Endothelial cell of umbilical vein (primary cell): ENCODE data around the gene SMC3. TPM values are rescaled to one million over a fixed set of nuclear protein-coding genes. Genes with fewer than 3 reads are reported as not detected.

ENCODE experiments used
- BruUV-seq: library from RNA; stranded (reverse); fragments of 400-500 nt; replicated peaks from 2 replicates; lab custom pipeline; 2021; lab: Mats Ljungman, UMichigan
- CTCF ChIA-PET: fragments of 300-600, 350-600 bp; sonication (Branson Sonifier 250); formaldehyde crosslinking; loops from one replicate; lab custom pipeline; 2021; ENCODE audit warnings: antibody characterized with exemption, inconsistent platforms; lab: Charles Lee
- POLR2A ChIA-PET: fragments of 300-600, 350-600 bp; sonication (Branson Sonifier 250); formaldehyde crosslinking; loops from one replicate; lab custom pipeline; 2021; ENCODE audit warnings: antibody characterized with exemption, inconsistent platforms; lab: Charles Lee
- DNase-seq: peaks from one replicate; pipeline ENCODE4 v3.0.0-alpha.2; 2011; ENCODE audit warnings: low read depth, low spot score
- FAIRE-seq: peaks from 2 replicates; lab custom pipeline; 2011; peaks lifted over from hg19 to GRCh38; lab: Jason Lieb, UNC
- H2AFZ ChIP-seq: 2 replicates; pipeline ENCODE4 v1.6.0; 2012; ENCODE audit warnings: low read depth, low read length, control low read depth, inconsistent platforms
- H3K27ac ChIP-seq: 2 replicates; pipeline ENCODE4 v1.5.1; 2011; ENCODE audit warnings: low read depth, mild to moderate bottlenecking, control low read depth, low read length, moderate library complexity; ENCODE audit not compliant: insufficient read depth
- H3K27me3 ChIP-seq, 2 experiments: 2 replicates each; pipeline versions ENCODE4 v1.6.0 to v1.6.1; 2011; ENCODE audit warnings: low read length in 2 of 2, mixed read lengths in 1 of 2; ENCODE audit not compliant: control insufficient read depth in 2 of 2, insufficient read depth in 2 of 2
- H3K36me3 ChIP-seq, 2 experiments: 2 replicates in 1 of 2; 3 replicates in 1 of 2; pipeline ENCODE4 v1.5.1; 2011; ENCODE audit warnings: low read length in 2 of 2, mild to moderate bottlenecking in 1 of 2, moderate library complexity in 1 of 2; ENCODE audit not compliant: control insufficient read depth in 2 of 2, insufficient read depth in 2 of 2; ENCODE audit errors: extremely low read depth in 1 of 2
- H3K4me1 ChIP-seq: 3 replicates; pipeline ENCODE4 v1.5.1; 2011; ENCODE audit warnings: mild to moderate bottlenecking, low read length; ENCODE audit not compliant: control insufficient read depth, insufficient read depth; ENCODE audit errors: extremely low read depth
- H3K4me2 ChIP-seq: 2 replicates; pipeline ENCODE4 v1.6.1; 2011; ENCODE audit warnings: low read length, control low read depth, mixed read lengths; ENCODE audit not compliant: insufficient read depth
- H3K4me3 ChIP-seq, 3 experiments: fragments of 200-600 bp in 1 of 3; sonication (generic), shearing (Covaris generic) in 1 of 3; replicated peaks in 1 of 3; 2 replicates each; pipeline ENCODE4 v1.5.1; 2011 to 2016; ENCODE audit warnings: control low read depth in 3 of 3, low read length in 3 of 3, mild to moderate bottlenecking in 2 of 3, inconsistent platforms in 1 of 3, low read depth in 1 of 3, moderate library complexity in 1 of 3; ENCODE audit not compliant: insufficient read depth in 1 of 3
- H3K79me2 ChIP-seq: 2 replicates; pipeline ENCODE4 v1.6.0; 2012; ENCODE audit warnings: low read length, inconsistent platforms; ENCODE audit not compliant: control insufficient read depth, insufficient read depth
- H3K9ac ChIP-seq: replicated peaks from 2 replicates; pipeline ENCODE3; 2011; ENCODE audit warnings: low read length, control low read depth; ENCODE audit not compliant: insufficient read depth; ENCODE audit errors: extremely low read depth
- H3K9me1 ChIP-seq: replicated peaks from 3 replicates; pipeline ENCODE4 v1.6.0; 2011; ENCODE audit warnings: mild to moderate bottlenecking, low read length; ENCODE audit not compliant: control insufficient read depth, insufficient read depth; ENCODE audit errors: extremely low read depth
- H3K9me3 ChIP-seq: replicated peaks from 2 replicates; pipeline ENCODE4 v1.5.1; 2012; ENCODE audit warnings: low read length, inconsistent platforms; ENCODE audit not compliant: control insufficient read depth, insufficient read depth
- H4K20me1 ChIP-seq: replicated peaks from 2 replicates; pipeline ENCODE3; 2011; ENCODE audit warnings: mild to moderate bottlenecking, low read length; ENCODE audit not compliant: control insufficient read depth, insufficient read depth; ENCODE audit errors: extremely low read depth
- EZH2 ChIP-seq: IDR thresholded peaks from 2 replicates; pipeline ENCODE4 v1.6.1; 2012; ENCODE audit warnings: borderline replicate concordance, low read depth, mild to moderate bottlenecking, moderate library complexity, low read length, inconsistent platforms; ENCODE audit not compliant: severe bottlenecking
- FOS ChIP-seq: IDR thresholded peaks from 2 replicates; pipeline ENCODE4 v1.6.1; 2011; ENCODE audit warnings: mild to moderate bottlenecking, low read length, moderate library complexity, borderline replicate concordance; ENCODE audit not compliant: insufficient read depth
- GATA2 ChIP-seq: IDR thresholded peaks from 2 replicates; pipeline ENCODE4 v1.7.0; 2011; ENCODE audit warnings: low read depth, mild to moderate bottlenecking, moderate library complexity, mixed read lengths, low read length; ENCODE audit not compliant: insufficient read length, insufficient read depth
- JUN ChIP-seq: IDR thresholded peaks from 2 replicates; pipeline ENCODE4 v1.6.1; 2011; ENCODE audit warnings: borderline replicate concordance, low read depth; ENCODE audit not compliant: insufficient read length, insufficient read depth
- MYC ChIP-seq: IDR thresholded peaks from one replicate; pipeline ENCODE4 v1.6.1; 2011; ENCODE audit warnings: mild to moderate bottlenecking, low read depth, low read length
- POLR2A ChIP-seq: IDR thresholded peaks from 2 replicates; pipeline ENCODE4 v1.6.1; 2012; ENCODE audit warnings: low read depth, mild to moderate bottlenecking, control low read depth, low read length
- POLR2AphosphoS5 ChIP-seq: IDR thresholded peaks from 2 replicates; pipeline ENCODE4 v1.6.1; 2012; ENCODE audit warnings: low read depth, mild to moderate bottlenecking, control low read depth, low read length, moderate library complexity; ENCODE audit not compliant: insufficient read depth
- dilution Hi-C: fragments of 300-500 bp; cut with MboI; formaldehyde crosslinking; loops from one replicate; pipeline ENCODE4 v1.15.0; 2019; ENCODE audit warnings: low sequenced_read_pairs; ENCODE audit not compliant: extremely low pct_ligation_motif_present
- intact Hi-C: fragments of 100-400 bp; cut with micrococcal nuclease; formaldehyde crosslinking; loops from one replicate; pipeline ENCODE4 v1.10.0; 2022
- polyA plus RNA-seq, 4 experiments: library from polyadenylated mRNA; depleted of rRNA in 3 of 4; stranded (reverse) in 3 of 4; unstranded in 1 of 4; fragments of >200 nt; gene quantifications; 2 replicates each; pipeline versions ENCODE4 v1.2.1 to v1.2.3, GENCODE V29; 2011 to 2012; ENCODE audit warnings: missing spikeins in 1 of 4
- total RNA-seq: library from RNA; stranded (reverse); gene quantifications from 2 replicates; pipeline ENCODE4 v1.2.3, GENCODE V29; 2021
- TF ChIP-seq, protein P1 (sequence below), 2 donors: IDR thresholded peaks; 1 replicate in 1 of 2; 2 replicates in 1 of 2; pipeline ENCODE4 v1.5.1; 2011; ENCODE audit warnings: low read length in 2 of 2, mild to moderate bottlenecking in 2 of 2, moderate library complexity in 2 of 2, control low read depth in 1 of 2, inconsistent platforms in 1 of 2, low read depth in 1 of 2; ENCODE audit not compliant: insufficient read depth in 1 of 2; ENCODE audit errors: extremely low read depth in 1 of 2
- TF ChIP-seq, protein P2 (sequence below): IDR thresholded peaks from 2 replicates; pipeline ENCODE4 v1.6.1; 2011; ENCODE audit not compliant: insufficient read depth, insufficient read length

Gene SMC3
- total and polyA plus RNA-seq, 2 donors (not counting 3 experiments of a cell fraction or from before 2014, with no cell fraction given) = 5.5 to 44.2 TPM

DNA sequence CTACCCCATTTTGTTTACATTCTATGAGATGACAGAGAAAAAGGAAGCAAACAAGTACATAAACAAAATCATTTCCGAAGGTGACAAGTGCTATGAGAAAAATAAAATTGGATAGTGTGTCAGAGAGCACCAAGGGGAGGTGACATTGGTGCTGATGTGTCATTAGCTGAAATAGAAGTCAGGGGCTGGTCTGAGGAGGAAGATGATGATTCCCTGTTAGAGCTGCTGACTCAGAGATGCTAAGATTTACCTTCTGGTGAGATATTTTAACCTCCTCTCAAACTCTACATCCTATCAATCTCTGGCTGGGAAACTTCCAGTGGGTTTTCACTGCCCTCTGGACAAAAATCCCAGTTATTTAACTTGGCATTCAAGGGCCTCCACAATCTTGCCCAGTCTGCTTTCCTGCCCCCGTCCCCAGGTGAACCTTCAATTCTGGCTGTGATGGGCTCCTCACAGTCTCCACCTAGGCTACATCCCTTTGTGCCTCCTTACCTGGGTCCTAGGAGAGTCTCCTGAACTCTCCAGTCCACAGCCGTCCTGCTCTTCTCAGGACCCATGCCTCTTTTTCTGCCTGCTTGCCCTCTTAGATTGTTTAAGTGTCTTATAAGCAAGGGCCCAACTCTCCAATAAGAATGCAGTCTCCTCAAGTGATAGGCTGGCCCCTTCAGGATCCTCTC is 43.2 kb upstream of the SMC3 start:
- Histone ChIP-seq H3K9ac (no peak overlapping the region), H3K79me2 (no peaks in the 10 kb centered on the region), H3K4me2 (no peak overlapping the region), H3K27me3 (no peaks in the 10 kb centered on the region), H3K36me3 (no peaks in the 10 kb centered on the region), H3K4me3 (no peak overlapping the region), H3K9me1 (no peaks in the 10 kb centered on the region), H3K9me3 (no peaks in the 10 kb centered on the region), H3K27ac (no peak overlapping the region), H2AFZ (no peak overlapping the region), H3K4me1 (peaks cover 45% of the 10 kb centered on the region), H4K20me1 (no peaks in the 10 kb centered on the region)
- TF ChIP-seq POLR2A (no peak), JUN (no peak), EZH2 (no peak), FOS (no peak), POLR2AphosphoS5 (no peak), MYC (no peak), GATA2 (no peak)
- TF ChIP-seq, protein P1, sequence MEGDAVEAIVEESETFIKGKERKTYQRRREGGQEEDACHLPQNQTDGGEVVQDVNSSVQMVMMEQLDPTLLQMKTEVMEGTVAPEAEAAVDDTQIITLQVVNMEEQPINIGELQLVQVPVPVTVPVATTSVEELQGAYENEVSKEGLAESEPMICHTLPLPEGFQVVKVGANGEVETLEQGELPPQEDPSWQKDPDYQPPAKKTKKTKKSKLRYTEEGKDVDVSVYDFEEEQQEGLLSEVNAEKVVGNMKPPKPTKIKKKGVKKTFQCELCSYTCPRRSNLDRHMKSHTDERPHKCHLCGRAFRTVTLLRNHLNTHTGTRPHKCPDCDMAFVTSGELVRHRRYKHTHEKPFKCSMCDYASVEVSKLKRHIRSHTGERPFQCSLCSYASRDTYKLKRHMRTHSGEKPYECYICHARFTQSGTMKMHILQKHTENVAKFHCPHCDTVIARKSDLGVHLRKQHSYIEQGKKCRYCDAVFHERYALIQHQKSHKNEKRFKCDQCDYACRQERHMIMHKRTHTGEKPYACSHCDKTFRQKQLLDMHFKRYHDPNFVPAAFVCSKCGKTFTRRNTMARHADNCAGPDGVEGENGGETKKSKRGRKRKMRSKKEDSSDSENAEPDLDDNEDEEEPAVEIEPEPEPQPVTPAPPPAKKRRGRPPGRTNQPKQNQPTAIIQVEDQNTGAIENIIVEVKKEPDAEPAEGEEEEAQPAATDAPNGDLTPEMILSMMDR (IDR thresholded peaks at IDR 0.05; ENCODE audit: extremely low read depth in 1 of 2, insufficient read depth in 1 of 2, low read depth in 1 of 2, low read length in 2 of 2) = no peak
- TF ChIP-seq, protein P2, sequence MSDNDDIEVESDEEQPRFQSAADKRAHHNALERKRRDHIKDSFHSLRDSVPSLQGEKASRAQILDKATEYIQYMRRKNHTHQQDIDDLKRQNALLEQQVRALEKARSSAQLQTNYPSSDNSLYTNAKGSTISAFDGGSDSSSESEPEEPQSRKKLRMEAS = no peak
- dilution Hi-C loops = no loop called here
- intact Hi-C loops = no loop called here
- no peak for DNase-seq
- no peak for FAIRE-seq
- POLR2A ChIA-PET = interaction anchor here (0.8 kb wide), 1 partner anchor 12 kb away, joined by 3 read pairs; no protein-coding TSS in a partner anchor
- CTCF ChIA-PET = interaction anchor here (0.6 kb wide), 1 partner anchor 517 kb away, joined by 3 read pairs; the partner anchor contains the start of gene ADD3
- no TSS peak for BruUV-seq
